Spleen (tissue), 7 donors: ENCODE results near the gene FRMD4B.

ENCODE experiments used
- CTCF ChIP-seq, 11 experiments: fragments of 200-600 bp in 7 of 11; fragments of 450-650 bp in 4 of 11; sonication (generic) in 4 of 11; IDR thresholded peaks in 8 of 11; conservative IDR thresholded peaks in 3 of 11; 1 replicate in 7 of 11; 2 replicates in 4 of 11; pipeline versions ENCODE4 v1.4.0 to v1.8.0; 2016 to 2021; ENCODE audit warnings: antibody characterized with exemption in 11 of 11, inconsistent platforms in 4 of 11, mild to moderate bottlenecking in 1 of 11
- POLR2AphosphoS5 ChIP-seq, 3 donors: sonication (generic); formaldehyde crosslinking; IDR thresholded peaks; one replicate each; pipeline ENCODE4 v1.5.1; 2017; ENCODE audit warnings: antibody characterized with exemption in 3 of 3
- donor health status: DM: no; HTN: no; CAD: no; lungs with moderate emphysema.
- donor health status: DM: no; HTN: no; CAD: no.
- donor health status: DM: no; HTN: no; CAD: no.

- TF ChIP-seq CTCF (IDR thresholded peaks at IDR 0.05 in 8 of 11, conservative IDR thresholded peaks at IDR 0.05 in 3 of 11): no peak
- TF ChIP-seq POLR2AphosphoS5 (IDR thresholded peaks at IDR 0.05): no peak
These were observed 131.5 kb downstream of the FRMD4B start for GRCh38 chr3:69254351-69254750.
